Ammon's horn (tissue), 1 donor: Measurements from ENCODE around the gene CTDP1.
"Not testable (repeated sequence)": the region's sequence is repeated elsewhere in the genome, so short reads cannot be mapped to it uniquely, and the experiment has no call there.

Experiments used
- DNase-seq: peaks from one replicate; pipeline ENCODE4 v3.0.0-alpha.2; 2016; ENCODE audit warnings: low spot score

The CTDP1 gene

GRCh38 chr18:79724299-79725080 is 44.9 kb downstream of the CTDP1 start:
- no peak for DNase-seq

GRCh38 chr18:79725486-79725885 is 45.9 kb downstream of the CTDP1 start:
- no peak for DNase-seq

GRCh38 chr18:79726721-79727120 is 47.1 kb downstream of the CTDP1 start:
- DNase-seq, result no peak

- no peak for DNase-seq
Measured at GRCh38 chr18:79727211-79727610, 47.6 kb downstream of the CTDP1 start.

- no peak for DNase-seq
Measured at GRCh38 chr18:79728931-79729586, 49.5 kb downstream of the CTDP1 start.

- no peak for DNase-seq
Measured at GRCh38 chr18:79729611-79730010, 50.0 kb downstream of the CTDP1 start.

- DNase-seq, result no peak
Measured at GRCh38 chr18:79730804-79731203, 51.2 kb downstream of the CTDP1 start.

- DNase-seq, result not testable (repeated sequence)
Measured at GRCh38 chr18:79731881-79732720, 52.5 kb downstream of the CTDP1 start.

- no peak for DNase-seq
Measured at GRCh38 chr18:79732721-79733025, 53.1 kb downstream of the CTDP1 start.

GRCh38 chr18:79733135-79733701 is 53.6 kb downstream of the CTDP1 start:
- DNase-seq, result no peak

- DNase-seq, result no peak
Measured at GRCh38 chr18:79733986-79734770, 54.6 kb downstream of the CTDP1 start.

- DNase-seq, result no peak
Measured at GRCh38 chr18:79735071-79735980, 55.7 kb downstream of the CTDP1 start.

- DNase-seq, result no peak
Measured at GRCh38 chr18:79736230-79736629, 56.6 kb downstream of the CTDP1 start.

GRCh38 chr18:79736846-79737245 is 57.2 kb downstream of the CTDP1 start:
- DNase-seq, result no peak

GRCh38 chr18:79737426-79737825 is 57.8 kb downstream of the CTDP1 start:
- no peak for DNase-seq

GRCh38 chr18:79738041-79738461 is 58.4 kb downstream of the CTDP1 start:
- no peak for DNase-seq

GRCh38 chr18:79738581-79739439 is 59.2 kb downstream of the CTDP1 start:
- peak; percentile 54 for DNase-seq

GRCh38 chr18:79739440-79739778 is 59.8 kb downstream of the CTDP1 start:
- no peak for DNase-seq

GRCh38 chr18:79740047-79740446 is 60.4 kb downstream of the CTDP1 start:
- not testable (repeated sequence) for DNase-seq
